Stimulated activated CD8-positive, alpha-beta memory T cell treated with anti-CD3 and anti-CD28 coated beads, Interleukin-4, amount 100 ng/mL, for 1 hour (primary cell): Measurements from ENCODE around the gene SRGAP2B.
"Not testable (repeated sequence)": the region's sequence is repeated elsewhere in the genome, so short reads cannot be mapped to it uniquely, and the experiment has no call there.

Source experiments
- DNase-seq, 2 donors: peaks; one replicate each; pipeline ENCODE4 v3.0.0-alpha.2; 2020; ENCODE audit warnings: low read depth in 2 of 2, low spot score in 1 of 2

The SRGAP2B gene

DNA sequence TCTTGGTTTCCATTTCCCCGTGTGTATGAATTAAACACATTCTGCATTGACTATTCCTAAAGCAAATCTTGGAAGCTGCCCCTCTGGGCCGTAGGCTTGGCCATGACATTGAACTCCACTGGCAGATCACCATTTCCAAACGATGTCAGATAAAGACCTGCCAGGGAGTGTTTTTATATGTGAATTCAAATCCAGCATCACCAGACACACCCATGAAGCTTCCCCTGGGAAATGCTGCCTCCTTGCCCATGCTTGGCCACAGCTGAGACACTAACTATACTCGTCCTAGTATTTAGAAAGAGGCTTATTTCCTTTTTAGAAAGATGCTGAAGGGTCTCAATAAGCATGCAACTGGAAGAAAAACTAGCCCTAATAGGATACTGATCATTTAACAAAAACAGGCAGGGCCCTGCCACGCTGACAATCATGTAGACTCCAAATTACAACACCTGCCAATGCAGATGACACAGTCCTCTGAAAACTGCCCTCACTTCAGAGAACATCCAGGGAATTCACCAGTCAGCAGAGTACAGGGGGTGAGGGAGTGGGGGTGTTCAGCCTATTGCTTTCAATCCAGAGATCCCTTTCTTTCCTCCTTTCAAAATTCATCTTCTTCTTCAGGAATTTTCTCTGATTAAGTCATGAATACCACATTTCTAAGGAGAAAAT is 94.9 kb downstream of the SRGAP2B start:
- not testable (repeated sequence) for DNase-seq

DNA sequence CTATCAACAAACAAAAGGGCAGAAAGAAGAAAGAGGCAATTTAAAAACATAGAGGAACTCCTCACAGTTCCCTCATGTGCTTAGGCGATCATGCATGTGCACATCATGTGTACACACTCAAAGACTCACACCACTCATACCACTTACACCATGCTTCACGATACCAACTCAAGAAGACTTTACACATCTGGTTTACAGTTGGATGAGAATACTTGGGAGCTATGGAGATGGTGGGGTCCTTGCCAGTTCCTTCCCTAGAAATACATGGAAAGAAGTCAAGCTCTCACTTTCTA is 96.2 kb downstream of the SRGAP2B start:
- DNase-seq = not testable (repeated sequence)

DNA sequence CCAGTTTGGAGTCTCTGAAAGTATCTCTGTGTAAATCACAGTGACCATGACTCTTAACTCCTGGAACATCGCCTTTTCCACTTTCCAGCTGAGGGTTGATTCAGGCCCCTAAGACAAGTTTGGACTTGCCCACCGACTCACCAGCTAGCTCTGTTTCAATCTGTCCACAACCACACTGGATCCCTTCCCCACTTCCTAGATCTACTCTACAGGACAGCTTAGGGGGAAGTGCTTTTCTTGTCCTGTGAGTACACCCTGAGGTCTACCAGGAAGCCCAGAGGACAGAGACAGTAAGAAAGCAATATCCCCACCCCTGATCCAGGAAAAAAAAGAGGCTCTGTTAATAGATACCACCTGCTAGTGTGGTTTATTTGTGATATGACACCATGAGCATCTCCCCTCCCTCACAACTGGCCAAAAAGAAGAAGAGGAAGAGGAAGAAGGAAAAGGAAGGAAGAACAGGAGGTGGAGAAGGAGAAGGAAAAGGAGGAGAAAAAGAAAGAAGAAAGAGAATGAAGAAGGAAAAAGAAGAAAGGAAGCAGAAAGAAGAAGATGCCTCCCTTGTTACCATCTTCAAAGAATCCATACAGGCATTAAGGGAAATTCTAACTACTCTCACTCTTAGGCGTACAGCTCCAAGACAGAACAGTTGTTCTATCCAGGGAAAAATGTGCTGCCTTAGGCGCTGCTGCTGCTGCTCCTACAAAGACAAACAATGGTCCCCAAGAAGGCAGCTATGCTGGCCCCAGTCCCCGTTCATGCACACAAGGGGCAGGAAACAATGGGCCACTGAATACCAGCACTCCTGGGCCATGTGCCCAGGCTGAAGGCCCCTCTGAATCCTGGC is 96.8 kb downstream of the SRGAP2B start:
- not testable (repeated sequence) for DNase-seq

DNA sequence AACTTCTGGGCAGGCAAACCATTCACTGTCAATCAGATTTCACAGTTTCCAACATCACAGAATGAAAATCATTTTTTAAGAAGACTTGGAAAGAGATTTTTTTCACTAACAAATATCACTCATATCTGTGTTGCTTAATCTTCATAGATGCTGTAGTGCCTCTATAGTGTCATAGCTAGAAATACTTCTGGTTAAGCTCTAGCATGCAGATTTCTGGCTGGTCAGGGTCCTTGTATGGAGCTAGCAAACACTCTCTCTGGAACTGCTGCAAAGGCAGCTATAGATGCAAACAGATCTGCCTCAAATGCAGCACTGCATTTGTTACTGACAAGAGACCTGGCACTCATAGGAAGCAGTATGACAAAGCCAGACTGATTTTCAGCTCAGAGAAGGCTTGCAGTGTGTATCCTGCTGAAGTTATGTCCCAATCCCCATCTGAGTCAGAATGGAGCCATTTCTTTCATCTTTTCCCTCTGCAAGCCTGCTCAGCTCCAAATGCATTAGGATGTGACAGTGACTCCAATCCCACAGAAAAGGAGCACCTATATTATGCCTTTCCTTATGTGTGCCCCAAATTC is 99.2 kb downstream of the SRGAP2B start:
- DNase-seq = not testable (repeated sequence)

DNA sequence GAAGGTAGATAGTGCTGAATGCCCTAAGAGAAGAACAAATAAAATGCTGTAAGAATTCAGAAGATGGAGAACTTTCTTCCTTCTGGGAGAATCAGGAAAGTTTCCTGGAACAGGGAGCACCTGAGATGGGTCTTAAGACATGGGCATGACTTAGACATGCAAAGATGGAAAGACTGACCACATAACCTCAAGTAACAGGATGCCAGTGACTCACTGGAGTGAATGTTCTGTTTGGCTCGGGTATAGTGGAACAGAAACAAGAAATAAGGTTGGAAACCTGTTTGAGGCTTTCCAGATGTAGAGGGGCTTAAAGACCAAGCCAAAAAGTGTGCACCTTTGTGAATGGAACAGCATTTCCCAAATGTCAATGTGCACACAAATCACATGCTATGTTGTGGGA is 102.2 kb downstream of the SRGAP2B start:
- not testable (repeated sequence) for DNase-seq

DNA sequence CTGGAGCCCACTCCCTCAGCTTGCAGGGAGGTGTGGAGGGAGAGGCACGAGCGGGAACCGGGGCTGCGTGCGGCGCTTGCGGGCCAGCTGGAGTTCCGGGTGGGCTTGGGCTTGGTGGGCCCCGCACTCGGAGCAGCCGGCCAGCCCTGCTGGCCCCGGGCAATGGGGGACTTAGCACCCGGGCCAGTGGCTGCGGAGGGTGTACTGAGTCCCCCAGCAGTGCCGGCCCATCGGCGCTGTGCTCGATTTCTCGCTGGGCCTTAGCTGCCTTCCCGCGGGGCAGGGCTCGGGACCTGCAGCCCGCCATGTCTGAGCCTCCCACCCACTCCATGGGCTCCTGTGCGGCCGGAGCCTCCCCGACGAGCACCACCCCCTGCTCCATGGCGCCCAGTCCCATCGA is 104.5 kb downstream of the SRGAP2B start:
- not testable (repeated sequence) for DNase-seq

DNA sequence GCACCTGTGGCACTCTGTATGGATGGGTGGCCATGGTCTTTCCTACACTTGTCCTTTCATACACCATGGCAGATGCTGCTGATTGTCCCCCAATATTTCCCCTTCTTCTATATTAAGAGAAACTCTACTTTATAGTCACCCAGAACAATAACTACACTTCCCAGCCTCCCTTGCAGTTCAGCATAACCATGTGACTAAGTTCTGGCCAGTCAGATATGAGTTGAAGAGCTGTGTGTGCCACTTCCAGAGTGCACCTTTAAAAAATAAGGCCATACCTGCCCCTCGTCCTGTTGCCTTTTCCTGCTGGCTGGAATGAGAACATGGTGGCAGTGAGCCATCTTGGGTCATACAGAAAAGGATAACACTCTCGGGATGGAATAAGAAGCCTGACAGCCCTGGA is 108.0 kb downstream of the SRGAP2B start:
- not testable (repeated sequence) for DNase-seq

DNA sequence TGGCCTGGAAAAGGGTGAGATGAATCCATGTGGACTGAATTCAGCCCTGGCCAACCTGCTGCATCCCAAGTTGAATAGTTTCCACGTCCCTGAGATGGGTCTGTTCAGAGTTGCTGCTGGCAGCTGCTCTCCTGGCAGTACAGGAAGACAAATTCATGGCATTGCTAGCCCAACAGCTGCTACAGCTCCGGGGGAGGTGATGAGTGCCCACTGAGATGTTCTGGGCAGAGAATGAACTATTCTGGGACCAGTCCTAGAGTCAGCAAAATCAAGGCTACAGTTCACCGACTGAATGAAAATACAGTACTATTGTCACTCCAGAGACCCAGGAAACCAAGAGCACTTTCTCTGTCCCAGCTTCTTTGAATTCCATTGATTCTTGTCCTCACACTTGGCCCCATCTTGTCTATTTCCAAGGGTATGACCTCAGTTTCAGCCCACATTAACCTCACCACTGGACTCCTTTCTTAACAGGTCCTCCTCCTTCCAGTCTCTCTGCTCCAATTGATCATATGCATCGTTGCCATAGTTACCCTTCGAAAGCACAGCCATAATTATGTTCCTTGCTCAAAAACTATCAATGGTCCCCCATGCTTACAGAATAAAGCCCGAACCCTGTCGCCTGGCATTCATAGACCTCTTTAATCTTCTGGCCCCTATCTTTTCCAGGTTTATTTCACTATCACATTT is 108.8 kb downstream of the SRGAP2B start:
- not testable (repeated sequence) for DNase-seq

DNA sequence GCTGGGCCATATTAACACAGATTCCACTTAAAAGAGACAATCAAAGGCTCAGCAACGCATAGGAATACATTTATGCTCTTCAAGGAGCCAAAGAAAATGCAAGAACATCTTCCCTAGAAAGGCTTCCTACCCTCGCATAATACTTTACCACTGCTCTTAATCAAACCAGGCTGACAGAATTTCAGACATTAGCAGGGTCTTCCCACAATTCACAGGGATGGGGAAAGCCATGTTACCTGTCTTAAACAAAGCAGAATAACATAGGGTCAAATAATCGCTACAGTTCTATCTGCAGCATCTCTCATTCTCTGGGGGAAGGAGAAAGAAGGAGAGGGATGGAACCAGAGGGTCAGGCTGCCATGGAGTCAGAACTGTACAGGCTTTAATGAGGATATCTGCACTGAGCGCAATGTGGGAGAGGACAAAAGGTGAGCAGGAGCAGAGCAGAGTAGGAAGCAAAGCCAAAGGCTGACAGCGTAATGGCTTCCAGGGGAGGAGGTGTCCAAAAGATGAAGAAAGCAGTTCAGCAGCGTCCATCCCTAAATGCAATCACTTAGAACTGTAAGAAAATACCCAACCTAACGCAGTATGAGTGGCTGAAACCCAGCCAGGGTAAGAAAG is 109.5 kb downstream of the SRGAP2B start:
- not testable (repeated sequence) for DNase-seq

DNA sequence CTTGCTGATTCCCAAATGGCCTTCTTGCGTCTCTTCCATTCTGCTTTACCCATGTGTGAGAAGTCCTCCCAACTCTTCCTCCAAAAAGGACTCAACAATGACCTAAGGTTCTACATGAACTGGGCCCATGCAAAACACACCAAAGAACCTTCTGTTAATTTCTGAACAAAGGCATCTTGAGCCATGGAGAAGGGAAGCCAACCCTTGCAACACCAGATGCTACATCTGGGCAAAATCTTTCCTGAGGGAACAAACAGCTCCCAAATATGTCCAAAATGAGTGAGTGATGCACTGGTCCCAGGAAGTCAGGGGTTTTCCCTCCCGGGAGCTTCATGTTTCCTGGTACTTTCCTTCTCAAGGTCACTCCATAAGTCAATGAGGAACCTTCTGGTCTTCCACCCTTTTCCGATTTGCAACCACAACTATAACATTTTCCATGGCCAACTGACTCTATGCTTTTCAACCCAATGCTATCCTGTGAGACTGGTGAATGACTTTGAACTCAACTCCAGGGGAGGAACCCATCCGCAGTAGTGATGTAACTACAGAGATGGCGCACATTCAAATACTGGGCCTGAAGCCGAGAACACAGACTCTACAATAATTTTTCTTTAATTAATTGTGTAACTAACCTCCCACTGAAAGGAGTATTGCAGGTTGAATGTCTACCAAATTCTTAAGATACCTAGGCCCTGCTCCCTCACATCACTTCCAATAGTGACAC is 112.2 kb downstream of the SRGAP2B start:
- not testable (repeated sequence) for DNase-seq

DNA sequence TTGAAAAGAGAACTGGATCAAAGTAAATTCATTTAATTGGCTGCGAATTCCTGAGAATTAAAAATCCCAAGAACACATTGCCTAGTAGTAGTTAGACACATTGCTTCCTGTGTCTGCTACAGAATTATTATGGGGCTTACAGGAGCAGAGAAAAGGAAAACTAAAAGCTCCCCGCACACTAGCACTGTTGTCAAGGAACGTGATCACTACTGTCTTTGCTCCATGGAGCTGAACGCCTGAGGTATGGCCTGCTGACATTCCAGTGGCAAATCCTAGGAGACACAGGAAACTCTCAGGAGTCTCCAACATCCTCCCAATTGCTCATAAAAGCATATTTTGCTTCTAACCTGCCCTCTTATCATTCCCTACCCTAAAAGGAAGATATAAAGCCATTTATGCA is 114.0 kb downstream of the SRGAP2B start:
- not testable (repeated sequence) for DNase-seq

DNA sequence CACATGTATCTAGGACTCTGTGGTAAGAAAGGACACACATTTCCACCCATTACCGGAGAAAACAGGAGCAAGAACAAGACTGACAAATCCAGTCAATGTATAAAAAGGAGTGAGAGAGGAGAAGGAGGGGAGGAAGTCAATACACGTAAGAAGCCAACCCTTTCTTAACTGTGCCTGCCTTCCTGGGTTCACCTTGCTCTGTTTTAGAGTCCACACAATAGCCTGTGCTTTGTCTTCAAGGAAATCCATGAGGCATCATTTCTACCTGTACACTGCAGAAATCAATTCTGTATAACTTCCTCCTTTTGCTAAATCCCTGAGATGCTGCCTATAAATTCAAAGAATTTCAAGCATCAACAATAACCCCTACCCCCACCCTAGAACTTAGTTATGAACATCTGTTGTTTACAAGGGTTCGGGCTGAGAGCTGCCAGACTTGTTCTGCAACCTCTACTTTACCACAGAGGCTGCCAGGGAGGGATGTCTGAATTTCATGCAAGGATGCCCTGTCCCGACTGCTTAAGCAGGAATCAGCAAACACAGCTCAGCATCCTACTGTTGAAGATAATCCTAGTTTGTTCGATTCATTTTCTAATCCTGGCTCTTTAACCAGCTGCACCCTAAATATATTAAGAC is 115.0 kb downstream of the SRGAP2B start:
- DNase-seq = not testable (repeated sequence)

DNA sequence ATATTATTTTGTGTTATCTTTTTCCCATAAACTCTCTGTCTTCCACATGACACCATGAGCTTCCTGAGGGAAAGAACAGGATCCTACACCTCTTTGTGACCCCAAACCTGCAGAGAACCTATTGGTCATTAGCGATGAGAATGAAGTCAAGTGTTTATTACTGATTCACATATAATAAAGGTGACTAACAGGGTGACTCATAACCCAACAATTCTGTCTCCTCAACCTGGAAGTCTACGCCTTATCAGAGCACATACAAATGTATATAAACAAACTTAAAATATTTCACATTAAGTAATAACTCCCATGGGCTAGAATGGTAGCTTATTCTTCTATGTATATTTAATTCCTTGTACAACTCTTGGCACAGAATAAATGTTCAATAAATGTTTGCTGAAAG is 117.3 kb downstream of the SRGAP2B start:
- not testable (repeated sequence) for DNase-seq

DNA sequence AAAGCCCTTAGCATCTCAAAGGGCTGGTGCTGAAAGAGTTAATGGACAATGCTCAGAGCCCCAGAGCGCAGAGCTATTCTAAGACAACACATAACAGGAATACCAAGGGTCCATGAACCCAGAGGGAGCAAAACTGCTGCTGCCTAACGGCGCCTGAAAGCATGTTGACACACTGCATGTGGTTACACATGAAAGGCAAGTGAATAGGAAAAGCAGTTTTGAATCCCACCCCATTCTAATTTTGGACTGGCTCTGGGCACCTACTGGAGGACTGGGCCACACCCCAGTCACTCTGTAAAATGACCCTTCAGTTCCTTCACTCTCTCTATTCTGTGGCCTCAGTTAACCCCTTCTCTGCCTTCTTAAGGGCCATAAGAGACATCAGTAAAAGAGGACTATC is 123.2 kb downstream of the SRGAP2B start:
- DNase-seq = not testable (repeated sequence)

DNA sequence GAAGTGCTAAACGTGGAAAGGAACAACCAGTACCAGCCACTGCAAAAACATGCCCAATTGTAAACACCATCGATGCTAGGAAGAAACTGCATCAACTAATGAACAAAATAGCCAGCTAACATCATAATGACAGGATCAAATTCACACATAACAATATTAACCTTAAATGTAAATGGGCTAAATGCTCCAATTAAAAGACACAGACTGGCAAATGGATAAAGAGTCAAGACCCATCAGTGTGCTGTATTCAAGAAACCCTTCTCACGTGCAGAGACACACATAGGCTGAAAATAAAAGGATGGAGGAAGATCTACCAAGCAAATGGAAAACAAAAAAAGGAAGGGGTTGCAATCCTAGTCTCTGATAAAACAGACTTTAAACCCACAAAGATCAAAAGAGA is 128.6 kb downstream of the SRGAP2B start:
- DNase-seq = not testable (repeated sequence)

DNA sequence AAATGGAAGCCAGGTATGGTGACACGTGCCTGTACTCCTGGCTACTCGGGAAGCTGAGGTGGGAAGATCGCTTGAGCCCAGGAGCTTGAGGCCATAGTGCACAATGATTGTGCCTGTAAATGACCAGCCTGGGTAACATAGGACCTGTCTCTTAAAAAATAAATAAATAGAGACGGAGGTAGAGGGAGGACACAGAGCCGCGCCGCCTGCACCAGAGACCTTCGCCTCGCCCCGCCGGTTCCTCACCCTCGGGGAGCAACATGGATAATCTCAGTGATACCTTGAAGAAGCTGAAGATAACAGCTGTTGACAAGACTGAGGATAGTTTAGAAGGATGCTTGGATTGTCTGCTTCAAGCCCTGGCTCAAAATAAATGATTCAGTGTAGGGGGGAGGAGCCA is 130.4 kb downstream of the SRGAP2B start:
- DNase-seq = not testable (repeated sequence)

DNA sequence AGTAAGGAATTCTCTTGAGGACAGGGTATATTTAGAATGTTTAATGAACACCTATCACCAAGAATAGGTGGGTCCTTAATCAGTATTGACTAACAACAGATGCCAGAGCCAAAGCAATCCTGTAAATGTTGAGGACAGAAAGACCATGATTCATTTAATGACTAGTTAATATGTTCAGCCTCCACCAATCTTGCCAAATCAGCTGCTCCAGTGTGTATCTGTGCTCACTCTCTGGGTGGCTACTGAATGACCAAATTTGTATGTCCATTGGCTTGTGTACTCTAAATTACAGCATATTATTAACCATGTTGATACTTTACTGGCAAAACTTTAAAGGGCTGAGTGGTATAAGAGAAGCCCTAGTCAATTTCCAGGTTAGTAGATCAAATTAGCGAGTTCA is 130.9 kb downstream of the SRGAP2B start:
- not testable (repeated sequence) for DNase-seq

DNA sequence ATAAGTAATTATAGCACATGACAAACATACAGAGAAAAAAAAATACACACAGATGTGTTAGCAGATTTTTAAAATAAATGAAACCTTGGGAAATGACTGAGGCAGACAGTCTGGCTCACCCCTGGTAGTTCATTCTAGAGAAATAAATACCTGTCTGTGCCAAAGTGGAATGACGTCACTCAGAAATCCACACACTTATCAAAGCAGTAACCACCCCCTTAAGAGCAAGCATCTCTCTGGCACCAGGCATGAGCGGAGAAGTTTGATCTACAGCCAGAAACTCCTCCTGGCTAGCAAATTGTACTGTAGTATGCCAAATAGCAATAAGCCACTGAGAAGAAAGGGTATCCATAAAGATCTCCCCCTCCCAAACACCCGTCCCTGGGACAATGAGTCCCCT is 131.6 kb downstream of the SRGAP2B start:
- not testable (repeated sequence) for DNase-seq

DNA sequence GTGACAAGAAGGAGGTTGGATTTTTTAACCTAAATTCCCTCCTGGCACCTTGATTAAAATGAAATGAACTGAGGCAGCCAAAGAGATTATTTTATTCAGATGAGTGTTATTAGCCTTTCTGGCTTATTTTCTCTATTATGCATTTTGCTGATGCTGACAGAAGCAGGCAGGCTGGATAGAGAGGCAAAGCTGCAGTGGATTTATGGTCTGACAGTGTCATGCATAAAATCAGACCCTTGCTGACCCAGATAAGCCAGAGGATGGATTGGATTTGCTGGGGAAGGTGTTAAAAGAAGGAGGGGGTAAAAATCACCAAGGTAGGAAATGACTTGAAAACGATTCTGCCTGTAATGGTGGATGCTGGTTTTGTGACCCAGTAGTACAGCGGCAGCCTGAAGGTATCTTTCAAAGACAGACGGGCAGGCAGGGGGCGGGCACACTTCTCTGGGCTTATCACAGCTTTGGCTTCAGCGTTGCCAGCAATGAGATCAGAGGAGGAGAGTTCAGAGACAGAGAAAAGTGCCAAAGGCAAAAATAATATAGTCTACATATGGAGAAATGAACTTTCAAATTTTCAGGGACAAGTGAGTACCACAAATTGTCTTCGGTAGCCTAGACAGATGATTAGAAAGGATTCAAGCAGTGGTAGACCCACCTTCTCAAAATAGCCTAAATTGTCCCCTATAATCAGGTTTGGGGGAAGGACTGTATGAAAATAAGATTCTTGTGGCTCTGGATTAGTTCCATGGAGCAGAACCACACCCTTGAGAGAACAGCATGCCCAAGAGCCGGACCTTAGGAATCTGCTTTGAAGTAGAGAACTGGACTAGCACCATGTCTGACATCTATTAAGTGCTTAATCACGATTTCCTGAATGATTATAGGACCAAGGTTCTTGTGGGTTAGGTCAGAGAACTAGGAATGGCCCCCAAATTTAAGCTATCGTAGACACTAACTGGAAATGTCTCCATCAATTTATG is 133.2 kb downstream of the SRGAP2B start:
- not testable (repeated sequence) for DNase-seq
